PC-3 (cell line): Measurements from ENCODE around the gene PIAS1.

Source experiments
- CTCF ChIP-seq: fragments of 300-600 bp; sonication (generic); conservative IDR thresholded peaks from 2 replicates; pipeline ENCODE4 v1.5.1; 2017; ENCODE audit warnings: antibody characterized with exemption, low read depth, mild to moderate bottlenecking, low read length
- EZH2 ChIP-seq: fragments of 300-600 bp; sonication (generic); IDR thresholded peaks from one replicate; pipeline ENCODE4 v1.6.1; 2017; ENCODE audit warnings: antibody characterized with exemption, mild to moderate bottlenecking, low read length; ENCODE audit not compliant: unreplicated experiment

- TF ChIP-seq EZH2 (no peak), CTCF (no peak)
These were observed 611 bp downstream of the PIAS1 start for GRCh38 chr15:68054628-68055223.
